Measurements from ENCODE around the gene DMAP1.

- no peak for TF ChIP-seq POLR2A (IDR thresholded peaks at IDR 0.05; ENCODE audit: borderline replicate concordance, extremely low read depth, insufficient read depth, insufficient read length)
- TF ChIP-seq CTCF (IDR thresholded peaks at IDR 0.05 in 2 of 3, conservative IDR thresholded peaks at IDR 0.05 in 1 of 3; ENCODE audit: borderline replicate concordance in 1 of 3, insufficient read depth in 1 of 3, low read depth in 2 of 3, low read length in 2 of 3) = no peak
- no peak for TF ChIP-seq ZBTB33 (IDR thresholded peaks at IDR 0.05; ENCODE audit: extremely low read depth, insufficient replicate concordance, low read length)
- no peak for TF ChIP-seq EZH2 (IDR thresholded peaks at IDR 0.05)
- no peak for TF ChIP-seq EZH2phosphoT487 (IDR thresholded peaks at IDR 0.05; ENCODE audit: borderline replicate concordance)
- no peak for TF ChIP-seq ATF3 (IDR thresholded peaks at IDR 0.05)
- TF ChIP-seq ZNF274 (IDR thresholded peaks at IDR 0.05; ENCODE audit: low read depth, low read length) = no peak
- TF ChIP-seq SIN3A (IDR thresholded peaks at IDR 0.05; ENCODE audit: low read depth) = no peak
Observed at GRCh38 chr1:44235808-44236207, 22.5 kb downstream of the DMAP1 start.

Measured in HCT116 (cell line).